Stimulated activated CD4-positive, alpha-beta T cell treated with anti-CD3 and anti-CD28 coated beads, Interleukin-1b, Interleukin-23, amount 100 ng/mL, for 4 hours (primary cell): ENCODE data around the gene CAPSL.
"Not testable (repeated sequence)": the region's sequence is repeated elsewhere in the genome, so short reads cannot be mapped to it uniquely, and the experiment has no call there.

Experiments used
- DNase-seq, 2 donors: peaks; one replicate each; pipeline ENCODE4 v3.0.0-alpha.2; 2020; ENCODE audit warnings: low read depth in 2 of 2

The CAPSL gene

DNA sequence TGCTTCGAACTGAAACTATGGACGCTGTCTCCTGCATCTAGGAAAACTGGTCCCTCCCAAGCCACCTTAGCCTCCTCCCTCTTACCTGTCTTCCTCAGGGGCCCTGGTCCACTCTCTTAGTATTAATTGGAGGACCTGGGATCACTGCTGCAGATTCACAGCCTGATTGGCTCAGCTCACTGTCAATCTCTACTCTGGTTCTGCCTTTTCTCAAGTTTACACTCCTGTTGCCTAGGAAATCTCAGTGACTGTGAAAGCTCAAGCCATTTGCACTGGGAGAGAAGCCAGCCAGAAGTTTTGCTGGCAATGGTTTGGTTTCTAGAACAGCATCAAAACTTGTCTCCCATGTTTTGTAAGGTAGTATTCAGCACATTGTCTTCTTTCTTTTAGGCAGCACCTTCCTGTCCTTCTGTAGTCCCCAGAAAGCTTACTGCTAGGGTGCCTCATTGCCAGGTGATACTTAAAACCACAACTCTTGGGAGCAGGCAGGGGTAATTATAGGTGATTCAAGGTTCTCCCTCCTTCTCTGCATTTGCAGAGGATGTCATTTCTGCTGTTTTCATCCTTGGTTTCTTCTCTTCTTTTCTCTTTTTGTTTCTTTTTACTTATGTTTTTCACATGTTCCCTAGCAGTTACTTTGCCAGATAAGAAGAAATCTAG lies at the start of gene CAPSL:
CAPSL (minus strand) TSS at position 55 of the 660 bp plus-strand sequence. CDS start 17,502 bp downstream, outside the sequence.
- no peak for DNase-seq

DNA sequence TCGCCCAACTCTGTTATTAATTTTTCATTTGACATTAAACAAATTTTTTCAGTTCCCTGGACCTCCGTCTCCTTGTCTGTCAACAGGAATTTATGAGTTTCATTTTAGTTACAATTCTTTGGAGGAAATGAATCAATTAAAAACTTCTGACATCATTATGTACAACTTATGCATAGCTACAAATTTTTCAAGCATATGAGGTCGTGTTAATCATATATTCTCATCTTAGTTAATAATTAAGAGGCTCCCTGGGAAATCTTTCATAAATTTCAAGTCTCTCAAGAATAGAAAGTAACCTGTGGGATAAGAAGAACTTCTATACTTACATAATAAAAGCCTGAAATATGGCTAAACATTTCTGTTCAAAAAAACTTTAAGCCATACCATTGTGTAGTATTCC lies 49.4 kb upstream of the CAPSL start:
- DNase-seq, result no peak

DNA sequence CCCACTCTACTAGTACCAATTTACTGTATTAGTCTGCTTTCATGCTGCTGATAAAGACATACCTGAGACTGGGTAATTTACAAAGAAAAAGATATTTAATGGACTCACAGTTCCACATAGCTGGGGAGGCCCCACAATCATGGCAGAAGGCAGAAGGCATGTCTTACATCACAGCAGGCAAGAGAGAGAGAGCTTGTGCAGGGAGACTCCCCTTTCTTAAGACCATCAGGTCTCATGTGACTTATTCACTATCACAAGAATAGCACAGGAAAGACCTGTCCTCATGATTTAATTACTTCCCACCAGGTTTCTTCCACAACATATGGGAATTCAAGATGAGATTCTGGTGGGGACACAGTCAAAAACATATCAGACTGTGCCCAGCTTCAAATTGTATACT lies 41.3 kb upstream of the CAPSL start:
- no peak for DNase-seq

DNA sequence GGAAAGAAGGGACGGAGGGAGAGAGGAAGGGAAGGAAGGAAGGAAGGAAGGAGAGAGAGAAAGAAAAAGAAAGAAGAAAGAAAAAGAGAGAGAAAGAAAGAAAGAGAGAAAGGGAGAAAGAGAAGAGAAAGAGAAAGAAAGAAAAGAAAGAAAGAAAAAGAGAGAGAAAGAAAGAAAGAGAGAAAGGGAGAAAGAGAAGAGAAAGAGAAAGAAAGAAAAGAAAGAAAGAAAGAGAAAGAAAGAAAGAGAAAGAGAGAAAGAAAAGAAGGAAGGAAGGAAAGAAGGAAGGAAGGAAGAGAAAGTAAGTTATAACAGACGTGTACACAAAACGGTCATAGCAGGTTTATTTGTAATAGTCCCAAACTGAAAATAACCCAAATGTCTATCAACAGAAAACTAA lies 38.4 kb upstream of the CAPSL start:
- DNase-seq, result not testable (repeated sequence)

DNA sequence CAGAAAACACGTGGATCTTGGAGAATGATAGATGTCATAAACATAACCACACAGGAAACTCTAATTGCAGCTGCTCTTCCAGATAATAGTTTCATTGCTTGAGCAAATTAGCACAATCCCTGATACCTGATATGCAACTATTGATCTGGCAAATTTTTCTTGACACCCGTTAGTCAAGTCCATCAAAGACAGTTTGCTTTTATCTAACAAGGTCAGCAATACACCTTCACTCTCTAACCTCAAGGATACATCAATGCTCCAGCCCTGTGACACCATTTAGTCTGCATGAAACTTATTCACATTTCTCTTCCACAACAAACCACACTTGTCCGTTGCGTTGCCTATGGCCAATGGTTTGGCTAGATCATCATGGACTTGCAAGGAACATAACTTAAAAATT lies 36.1 kb upstream of the CAPSL start:
- DNase-seq, result no peak

DNA sequence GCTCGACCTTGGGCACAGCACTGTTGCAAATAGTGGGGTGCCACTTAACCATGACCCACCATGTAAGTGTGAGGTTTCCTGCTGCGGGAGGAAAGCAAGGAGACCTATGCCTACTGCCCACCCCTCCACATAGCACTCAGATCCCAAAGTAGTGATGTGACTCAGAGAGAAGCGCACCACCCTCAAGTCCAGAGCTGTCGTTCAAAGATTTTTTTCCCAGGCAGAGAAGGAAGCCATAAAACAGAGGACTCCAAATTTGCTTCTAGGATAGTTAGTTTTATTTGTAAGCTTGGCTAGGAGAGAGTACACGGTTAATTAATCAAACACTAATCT lies 33.4 kb upstream of the CAPSL start:
- DNase-seq, result no peak

DNA sequence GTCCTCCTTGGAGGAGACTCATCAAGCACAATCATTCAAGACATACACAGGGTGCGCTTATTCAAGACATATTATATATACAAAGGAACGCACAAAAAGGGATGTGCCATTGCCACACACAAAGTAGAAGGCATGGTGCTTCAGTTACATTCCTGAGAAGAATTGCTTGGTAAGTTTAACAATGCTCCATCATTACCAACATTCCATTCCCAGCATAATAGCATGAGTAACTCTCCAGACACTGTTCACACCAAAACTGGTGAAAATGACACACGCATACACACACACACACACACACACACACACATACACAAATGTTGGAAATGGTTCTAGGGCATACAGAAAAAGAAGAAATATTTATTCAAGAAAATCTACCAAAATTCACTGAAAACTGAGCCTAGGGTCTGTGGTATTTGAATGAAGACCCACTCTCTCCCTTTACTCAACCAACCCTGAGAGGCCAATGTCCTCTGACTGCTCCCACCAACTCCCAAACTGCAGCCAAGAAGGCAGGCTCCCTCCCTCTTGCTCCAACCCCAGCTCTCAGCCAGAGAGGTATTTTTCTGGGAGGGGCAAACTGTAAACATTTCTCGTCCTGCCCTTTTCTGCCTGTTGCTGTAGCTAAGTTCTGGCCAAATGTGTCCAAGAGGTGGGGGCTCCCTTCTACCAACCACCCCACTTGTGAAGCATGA lies 32.9 kb upstream of the CAPSL start:
- DNase-seq, result no peak

DNA sequence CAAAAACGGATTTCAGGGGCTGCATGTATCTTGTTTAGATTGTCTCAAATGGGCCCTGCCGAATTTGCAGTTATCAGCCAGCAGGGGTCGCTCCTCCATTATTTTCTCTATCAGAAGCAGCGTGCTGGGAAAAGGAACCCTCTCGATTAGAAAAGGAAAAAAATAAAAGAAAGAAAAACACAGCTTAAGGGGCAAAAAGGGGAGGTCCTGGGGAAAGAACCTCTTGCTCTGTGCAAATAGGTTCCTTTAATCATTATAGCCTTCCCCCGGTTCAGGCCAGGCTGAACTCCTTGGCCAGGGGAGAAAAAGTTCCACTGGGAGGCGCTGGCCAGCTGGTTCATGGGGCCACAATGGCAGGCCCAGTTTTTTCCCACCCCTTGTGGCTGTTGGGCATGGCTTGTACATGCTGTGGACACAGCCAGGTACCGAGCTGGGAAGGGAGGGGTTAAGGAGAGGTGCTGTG lies 25.0 kb upstream of the CAPSL start:
- DNase-seq, result no peak

DNA sequence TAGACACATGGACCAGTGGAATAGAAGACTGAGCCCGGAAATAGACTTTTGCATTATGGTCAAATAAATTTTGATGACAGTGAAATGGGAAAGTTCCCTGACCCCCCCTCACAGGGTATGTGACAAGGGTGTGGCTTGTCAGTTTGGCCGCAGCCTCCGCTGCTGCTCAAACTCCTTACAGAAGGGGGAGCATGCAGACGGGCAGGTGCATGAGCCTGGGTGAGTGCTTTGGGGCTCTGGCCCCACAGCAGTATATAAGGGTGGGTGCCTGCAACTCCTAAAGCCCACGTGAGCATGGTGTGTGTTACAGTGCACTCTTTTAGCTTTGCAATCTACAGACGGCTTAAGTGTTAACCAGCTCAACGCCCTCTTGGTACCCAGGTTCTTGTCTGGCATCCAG lies 21.9 kb upstream of the CAPSL start:
- no peak for DNase-seq

DNA sequence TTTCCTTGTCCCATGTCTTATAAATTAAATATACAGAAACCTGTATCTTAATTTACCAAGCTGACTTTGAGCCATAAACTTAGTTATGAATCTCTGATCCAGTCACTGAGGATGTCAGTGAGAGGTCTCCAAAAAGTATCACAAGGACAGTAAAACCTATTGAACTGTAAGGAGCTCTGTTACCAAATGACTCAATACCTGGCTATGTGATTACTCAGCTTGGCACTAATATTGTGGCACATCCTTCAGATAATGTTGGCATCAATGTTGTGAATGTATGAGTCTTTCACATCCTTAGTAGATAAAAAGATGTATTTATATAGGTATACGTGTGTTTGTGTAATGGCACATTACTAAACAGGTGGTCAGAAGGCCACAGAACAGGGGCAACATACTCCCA lies 18.0 kb upstream of the CAPSL start:
- DNase-seq, result no peak

DNA sequence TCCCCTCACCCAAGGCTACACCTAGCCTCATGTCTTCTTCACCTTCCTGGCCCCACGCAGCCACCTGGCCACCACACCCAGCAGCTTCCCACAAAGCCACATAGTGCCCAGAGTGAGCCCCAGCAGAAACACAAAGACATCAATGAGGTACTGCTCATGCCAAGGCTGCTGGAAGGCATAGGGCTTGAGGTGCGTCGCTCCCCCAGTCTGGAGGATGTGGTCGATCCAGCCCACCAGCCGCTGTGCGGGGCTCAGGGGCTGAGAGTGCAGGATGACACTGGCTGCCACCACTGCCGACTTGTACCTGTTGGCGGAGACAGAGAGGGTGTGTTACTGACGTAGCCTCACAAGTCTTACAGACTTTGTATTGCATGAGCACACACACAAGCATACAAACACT lies 15.8 kb upstream of the CAPSL start:
- no peak for DNase-seq

DNA sequence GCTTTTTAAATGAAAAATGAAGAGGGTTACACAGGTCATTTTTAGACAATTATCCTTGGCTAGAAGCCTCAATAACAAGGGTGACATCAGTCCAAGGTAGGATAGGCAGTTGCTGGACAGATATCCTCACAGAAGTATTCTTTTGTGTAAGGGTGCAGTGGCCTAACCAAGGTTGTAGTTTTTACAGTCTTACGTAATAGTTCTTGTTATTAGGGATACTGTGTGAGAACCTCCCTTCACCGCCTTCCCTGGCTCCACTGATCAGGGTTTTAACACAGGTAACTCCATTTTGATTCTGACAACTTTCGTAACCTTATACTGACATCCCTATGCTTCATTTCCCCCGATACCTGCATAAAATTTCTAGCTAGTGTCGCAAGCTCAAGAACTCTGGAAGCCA lies 8.7 kb upstream of the CAPSL start:
- DNase-seq, result no peak

DNA sequence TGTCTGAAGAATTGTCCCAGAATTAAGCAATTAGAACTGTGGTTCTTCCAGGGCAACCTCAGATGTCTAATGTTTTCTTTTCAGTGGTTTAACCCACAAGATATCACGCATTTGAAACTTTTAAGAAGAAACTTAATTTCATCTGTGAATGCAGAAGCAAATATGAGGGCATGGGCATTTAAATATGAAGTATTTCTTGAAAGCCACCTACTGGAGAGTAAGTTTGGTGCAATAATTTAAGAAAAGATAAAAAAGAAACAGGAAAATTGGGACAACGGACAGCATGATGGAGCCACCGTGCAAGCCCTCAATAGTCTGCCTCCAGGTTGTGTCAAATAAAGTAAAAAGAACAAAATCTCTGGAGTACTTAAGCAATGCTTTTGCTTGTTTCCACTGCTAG lies 1.2 kb upstream of the CAPSL start:
- no peak for DNase-seq

DNA sequence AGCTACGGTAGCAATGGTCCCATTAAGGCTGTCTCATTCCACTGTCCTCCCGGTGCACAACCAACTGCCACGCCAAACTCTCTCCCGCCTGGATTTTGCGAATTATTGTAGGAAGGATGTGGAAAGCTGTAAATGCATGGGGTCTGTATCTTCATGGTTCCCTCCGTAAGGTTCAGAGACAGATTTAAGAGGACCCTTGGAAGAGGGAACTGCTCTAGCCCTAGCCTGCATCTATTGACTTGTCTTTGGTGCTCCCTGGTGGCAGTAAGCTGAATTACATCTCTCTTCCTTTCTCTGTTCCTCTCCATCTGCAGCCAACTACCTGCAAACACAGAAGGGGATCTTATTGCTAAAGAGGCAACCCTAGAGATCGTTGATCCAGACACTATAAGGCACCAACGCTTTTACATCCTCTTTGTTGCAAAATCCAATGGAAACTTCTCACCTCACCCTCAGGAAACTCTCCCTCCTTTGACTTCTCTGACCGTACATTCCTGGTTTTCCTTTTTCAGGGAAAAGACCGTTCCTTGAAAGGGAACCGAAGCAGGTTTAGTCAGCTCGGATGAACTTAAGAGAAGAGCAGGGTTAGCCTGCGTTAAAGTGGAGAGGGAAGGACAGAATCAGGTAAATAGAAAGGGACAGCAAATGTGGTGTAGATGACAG lies 11.9 kb downstream of the CAPSL start:
- DNase-seq, result peak in 1 of 2 donors; percentile 71

DNA sequence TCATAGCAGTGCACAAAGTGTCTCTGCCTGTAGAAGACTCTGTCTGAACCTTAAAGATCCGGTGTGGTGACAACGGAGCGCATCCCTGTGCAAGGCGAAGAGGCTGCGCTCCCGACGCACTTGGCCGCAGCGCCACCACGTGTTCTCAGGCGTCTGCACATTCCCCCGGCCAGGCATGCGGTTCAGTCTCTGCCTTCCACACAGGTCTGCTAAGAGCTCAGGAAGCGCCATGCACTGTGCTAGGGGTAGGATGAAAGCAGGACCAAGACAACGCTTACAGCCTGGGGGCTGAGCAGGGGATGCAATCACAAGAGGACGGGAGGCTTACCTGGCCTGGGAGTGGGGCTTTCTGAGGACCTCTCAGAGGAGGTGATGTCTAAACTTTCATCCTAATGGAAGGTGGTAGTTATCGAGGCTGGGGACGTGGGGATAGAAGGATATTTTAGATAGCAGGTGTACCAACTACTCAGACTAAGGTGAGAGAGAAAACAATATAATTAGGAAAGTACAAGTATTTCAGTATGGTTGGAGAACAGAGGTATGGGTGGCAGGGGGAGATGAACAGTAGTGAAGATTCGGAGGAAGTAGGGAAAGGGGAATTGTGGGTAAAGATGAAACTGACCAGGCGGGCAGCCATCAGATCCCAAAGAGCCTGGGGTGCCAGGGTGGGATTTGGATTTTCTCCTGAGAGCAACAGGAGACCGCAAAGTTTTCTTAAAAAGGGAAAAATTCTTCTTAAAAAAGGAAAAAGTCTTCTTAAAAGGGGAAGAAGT lies 13.3 kb downstream of the CAPSL start:
- DNase-seq, result peak; percentile 78 to 81

DNA sequence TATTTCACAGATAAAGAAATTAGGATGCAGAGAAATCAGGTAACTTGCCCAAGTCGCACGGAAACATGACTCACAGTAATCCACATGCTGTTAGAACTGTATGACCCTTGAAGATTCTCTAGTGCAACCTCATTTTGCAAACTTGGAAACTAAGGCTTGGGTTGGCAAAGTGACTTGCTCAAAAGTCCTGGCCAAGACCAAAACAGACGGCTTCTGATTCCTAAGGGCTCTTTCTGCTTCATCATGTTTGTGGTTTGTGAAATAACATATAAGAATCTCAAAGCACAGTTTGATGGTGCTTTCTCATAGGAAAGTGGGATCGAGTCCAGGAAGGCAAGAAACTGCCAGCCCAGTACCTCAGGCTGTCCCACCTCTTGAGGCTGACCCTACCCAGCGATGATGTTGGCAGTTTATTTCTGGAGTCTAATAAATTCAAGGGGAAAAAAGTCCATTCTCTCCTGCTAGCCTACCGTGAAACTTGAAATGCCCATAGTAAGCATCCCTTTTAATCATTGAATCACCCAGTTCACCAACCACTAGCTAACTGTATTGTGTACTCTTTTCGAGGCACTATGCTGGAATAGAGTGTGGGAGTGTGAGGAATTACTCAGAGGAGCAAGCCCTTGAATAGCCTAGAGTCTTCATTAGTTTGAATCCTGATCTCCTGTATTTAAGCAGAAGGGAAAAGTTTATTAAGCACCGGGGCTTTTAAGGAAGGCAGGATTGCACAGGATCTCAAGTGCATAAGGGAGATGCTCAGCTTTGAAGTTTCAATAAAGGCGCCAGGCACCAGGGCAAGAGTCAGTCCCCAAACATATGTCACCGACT lies 14.1 kb downstream of the CAPSL start:
- DNase-seq, result no peak

DNA sequence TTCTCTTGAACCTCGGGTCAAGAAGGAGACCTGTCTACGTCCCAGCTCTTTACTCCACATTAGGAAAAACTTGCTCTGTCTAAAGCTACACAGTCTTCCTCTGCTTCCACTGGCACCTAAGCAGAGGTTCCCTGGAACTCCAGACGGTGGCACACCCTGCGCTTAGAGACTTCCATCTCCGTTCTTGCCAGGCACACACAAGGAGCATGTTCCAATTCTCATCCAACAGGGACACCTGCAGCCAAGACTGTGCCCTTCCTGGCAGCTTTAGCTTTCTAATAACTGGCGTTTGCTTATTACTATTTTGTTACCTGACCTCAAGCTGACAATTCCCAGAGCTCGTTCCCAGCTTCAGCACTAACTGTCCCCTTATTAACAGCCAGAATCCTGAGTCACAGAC lies 16.0 kb downstream of the CAPSL start:
- DNase-seq, result no peak

DNA sequence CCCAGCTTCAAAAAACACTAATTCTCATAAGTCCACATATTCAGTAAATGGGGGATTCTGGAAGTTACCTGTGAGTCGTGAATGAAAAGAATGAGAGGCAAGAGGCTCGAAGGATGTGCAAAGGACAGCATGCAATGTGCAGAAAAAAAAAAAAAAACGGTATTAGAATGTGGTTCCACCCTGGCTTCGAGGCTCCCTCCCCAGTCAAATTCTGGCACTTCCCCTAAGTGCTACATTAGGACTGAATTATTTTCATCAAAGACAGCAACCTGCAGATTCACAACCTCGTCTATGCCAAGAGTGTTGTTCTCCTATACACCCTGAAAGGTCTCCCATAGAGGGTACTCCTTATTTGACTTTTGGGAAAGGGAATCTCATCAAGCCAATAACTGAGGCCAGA lies 16.5 kb downstream of the CAPSL start:
- DNase-seq, result no peak

DNA sequence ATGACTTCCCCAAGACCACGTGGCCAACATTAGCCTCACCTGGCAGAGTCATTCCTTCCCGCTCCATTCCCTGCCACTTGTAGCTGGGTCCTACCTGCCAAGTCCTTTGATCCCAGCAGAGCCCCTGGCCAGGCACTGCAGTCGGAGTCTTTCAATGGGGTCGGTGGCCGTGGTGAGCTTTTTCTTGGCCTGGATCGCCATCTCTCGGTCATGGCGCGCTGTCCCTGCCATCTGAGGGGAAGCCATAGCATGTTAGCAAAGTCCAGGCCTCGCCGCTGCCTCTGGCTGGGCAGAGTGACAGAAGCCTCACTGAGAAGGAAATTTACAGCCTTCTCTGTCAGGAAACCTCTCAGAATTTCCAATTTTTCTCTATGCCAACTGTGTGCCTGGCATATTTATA lies 17.5 kb downstream of the CAPSL start:
- DNase-seq, result no peak

DNA sequence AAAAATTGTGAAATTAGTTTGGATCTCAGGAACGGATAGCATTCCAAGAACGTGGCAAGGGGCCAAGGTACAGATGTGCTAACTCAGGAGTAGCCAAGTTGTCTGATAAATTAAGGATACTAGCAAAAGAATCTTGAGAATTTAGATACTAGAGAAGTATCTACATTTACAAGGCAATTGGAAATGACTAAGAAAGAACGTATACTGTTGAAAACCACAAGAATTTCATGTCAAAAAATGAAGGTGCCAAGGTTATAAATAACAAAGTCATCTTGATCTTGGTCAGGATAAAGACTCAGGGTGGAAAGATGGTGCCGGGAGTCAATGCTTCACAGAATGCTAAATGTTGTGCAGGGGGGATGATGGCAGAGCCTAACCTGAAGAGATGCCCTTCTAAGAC lies 19.2 kb downstream of the CAPSL start:
- no peak for DNase-seq

DNA sequence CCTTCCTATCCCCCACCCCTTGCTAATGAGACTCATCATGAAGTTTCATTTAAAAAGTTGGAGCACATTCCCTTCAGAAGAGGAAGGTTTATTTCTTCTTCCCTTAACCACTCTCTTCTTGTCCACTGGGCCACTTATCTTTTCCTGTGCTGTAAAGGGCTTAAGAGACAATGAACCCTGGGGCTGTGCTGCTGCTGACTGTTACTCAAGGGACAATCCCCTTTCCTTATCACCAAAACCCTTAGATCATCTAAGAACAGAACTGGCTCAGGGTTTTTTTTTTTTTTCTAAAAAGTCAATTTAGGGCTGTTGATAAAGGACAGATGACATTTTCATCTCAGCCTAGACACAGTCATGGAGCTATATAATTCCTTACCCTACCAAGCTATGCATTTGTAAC lies 29.6 kb downstream of the CAPSL start:
- DNase-seq, result no peak

DNA sequence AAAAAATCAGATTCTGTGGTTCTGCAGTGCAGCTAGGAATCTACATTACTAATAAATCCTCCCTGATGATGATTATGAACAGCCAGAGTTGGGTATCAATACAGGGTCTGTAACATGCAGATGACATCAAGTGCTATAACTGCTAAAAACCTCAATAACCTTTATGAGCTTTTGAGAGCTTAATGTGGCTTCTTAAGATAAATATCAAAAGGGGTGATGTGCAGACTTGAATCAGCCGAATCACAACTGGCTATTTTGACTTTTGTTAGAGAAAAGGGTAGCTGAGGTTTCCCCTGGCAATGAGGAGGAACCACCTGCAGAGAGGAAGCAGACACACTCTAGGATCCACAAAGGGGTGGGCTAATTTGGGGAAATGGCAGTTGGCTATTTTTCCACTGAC lies 30.2 kb downstream of the CAPSL start:
- no peak for DNase-seq
